ENCODE measurements around the gene AASDHPPT.

GRCh38 chr11:106092446-106092845 is 15.0 kb downstream of the AASDHPPT start:
- no peak for TF ChIP-seq RAD21 (IDR thresholded peaks at IDR 0.05)
- no peak for TF ChIP-seq GABPA (IDR thresholded peaks at IDR 0.05 in 1 of 2, conservative IDR thresholded peaks at IDR 0.05 in 1 of 2)
- no peak for TF ChIP-seq CTCF (IDR thresholded peaks at IDR 0.05; ENCODE audit: low read depth, low read length, missing input control)
- TF ChIP-seq EGR1 (IDR thresholded peaks at IDR 0.05; ENCODE audit: low read depth in 2 of 2) = no peak
